Endothelial cell (in vitro differentiated cells): ENCODE data around the gene OSBPL2. TPM values are rescaled to one million over a fixed set of nuclear protein-coding genes. Genes with fewer than 3 reads are reported as not detected.

Experiments
- DNase-seq: peaks from one replicate; pipeline ENCODE4 v3.0.0; 2021; ENCODE audit warnings: low spot score
- H3K27ac Mint-ChIP-seq: one replicate; pipeline ENCODE4 v1.8.0; 2021; ENCODE audit warnings: mixed read lengths, inconsistent platforms; ENCODE audit not compliant: unreplicated experiment
- H3K27me3 Mint-ChIP-seq: one replicate; pipeline ENCODE4 v1.8.0; 2021; ENCODE audit warnings: mild to moderate bottlenecking, moderate library complexity, mixed read lengths, inconsistent platforms; ENCODE audit not compliant: unreplicated experiment
- H3K36me3 Mint-ChIP-seq: one replicate; pipeline ENCODE4 v1.8.0; 2021; ENCODE audit warnings: mild to moderate bottlenecking, low read depth, mixed read lengths, inconsistent platforms; ENCODE audit not compliant: unreplicated experiment
- H3K4me1 Mint-ChIP-seq: one replicate; pipeline ENCODE4 v1.8.0; 2021; ENCODE audit warnings: mild to moderate bottlenecking, mixed read lengths, inconsistent platforms; ENCODE audit not compliant: unreplicated experiment
- H3K4me3 Mint-ChIP-seq: one replicate; pipeline ENCODE4 v1.8.0; 2021; ENCODE audit warnings: mild to moderate bottlenecking, mixed read lengths, inconsistent platforms; ENCODE audit not compliant: unreplicated experiment
- H3K9me3 Mint-ChIP-seq: one replicate; pipeline ENCODE4 v1.8.0; 2021; ENCODE audit warnings: mixed read lengths, inconsistent platforms; ENCODE audit not compliant: unreplicated experiment
- total RNA-seq: library from RNA; stranded (reverse); fragmentation: NEBNext Ultra II Directional; extraction: Animal tissue kit (Norgen Biotek cat#: 25700); gene quantifications from one replicate; pipeline ENCODE4 v1.2.1, GENCODE V29; 2021; ENCODE audit not compliant: unreplicated experiment
- TF ChIP-seq, protein P1 (sequence below): fragments of 200-600 bp; sonication (generic); IDR thresholded peaks from one replicate; pipeline ENCODE4 v1.5.0; 2021; ENCODE audit warnings: antibody characterized with exemption; ENCODE audit not compliant: unreplicated experiment

Gene OSBPL2
- total RNA-seq, 1 donor from 2014 or later: 39.5 TPM

DNA sequence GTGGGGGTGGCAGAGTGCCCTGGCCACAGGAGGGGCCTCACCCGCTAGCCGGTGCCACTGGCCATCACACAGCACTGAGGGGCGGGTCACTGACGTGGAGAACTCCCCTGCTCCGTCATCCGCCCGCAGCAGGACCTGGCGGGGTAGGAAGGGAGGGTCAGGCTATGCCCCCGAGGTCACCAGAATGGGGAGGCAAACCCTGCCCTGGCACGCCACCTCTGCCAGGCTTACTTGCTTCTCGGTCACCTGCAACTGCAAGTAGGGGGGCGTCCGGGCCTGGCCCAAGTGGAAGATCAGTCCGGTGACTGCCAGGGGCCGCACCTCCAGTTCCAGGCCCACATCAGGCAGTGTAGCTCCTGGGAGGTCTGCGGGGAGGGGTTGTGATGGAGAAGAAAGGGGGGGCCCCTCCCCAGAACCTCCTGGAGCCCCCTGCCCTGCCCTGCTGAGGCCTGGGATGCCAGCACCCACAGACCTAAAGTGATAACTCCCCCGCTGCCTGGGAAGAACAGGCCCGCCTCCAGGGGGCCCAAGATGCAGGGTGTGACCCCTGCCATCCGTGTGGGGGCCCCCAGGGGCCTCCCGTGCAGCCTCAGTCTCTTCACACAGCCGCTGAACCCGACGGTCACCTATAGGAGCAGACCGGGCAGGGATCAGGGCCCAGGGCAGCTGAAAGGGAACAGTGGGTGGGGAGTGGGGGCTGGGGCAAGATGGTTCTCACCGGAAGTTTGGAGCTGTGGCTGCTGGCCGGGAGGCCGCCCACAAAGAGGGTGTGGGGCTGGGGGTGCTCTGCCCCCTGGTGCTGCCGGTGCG is 71.8 kb downstream of the OSBPL2 start:
- DNase-seq: no peak
- TF ChIP-seq, protein P1, sequence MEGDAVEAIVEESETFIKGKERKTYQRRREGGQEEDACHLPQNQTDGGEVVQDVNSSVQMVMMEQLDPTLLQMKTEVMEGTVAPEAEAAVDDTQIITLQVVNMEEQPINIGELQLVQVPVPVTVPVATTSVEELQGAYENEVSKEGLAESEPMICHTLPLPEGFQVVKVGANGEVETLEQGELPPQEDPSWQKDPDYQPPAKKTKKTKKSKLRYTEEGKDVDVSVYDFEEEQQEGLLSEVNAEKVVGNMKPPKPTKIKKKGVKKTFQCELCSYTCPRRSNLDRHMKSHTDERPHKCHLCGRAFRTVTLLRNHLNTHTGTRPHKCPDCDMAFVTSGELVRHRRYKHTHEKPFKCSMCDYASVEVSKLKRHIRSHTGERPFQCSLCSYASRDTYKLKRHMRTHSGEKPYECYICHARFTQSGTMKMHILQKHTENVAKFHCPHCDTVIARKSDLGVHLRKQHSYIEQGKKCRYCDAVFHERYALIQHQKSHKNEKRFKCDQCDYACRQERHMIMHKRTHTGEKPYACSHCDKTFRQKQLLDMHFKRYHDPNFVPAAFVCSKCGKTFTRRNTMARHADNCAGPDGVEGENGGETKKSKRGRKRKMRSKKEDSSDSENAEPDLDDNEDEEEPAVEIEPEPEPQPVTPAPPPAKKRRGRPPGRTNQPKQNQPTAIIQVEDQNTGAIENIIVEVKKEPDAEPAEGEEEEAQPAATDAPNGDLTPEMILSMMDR: no peak
- Mint-ChIP-seq H3K9me3 (no peaks in the 10 kb centered on the region), H3K4me3 (no peak overlapping the region), H3K36me3 (peaks cover 9% of the 10 kb centered on the region), H3K4me1 (peaks cover 3% of the 10 kb centered on the region), H3K27ac (no peak overlapping the region), H3K27me3 (peaks cover 3% of the 10 kb centered on the region)

DNA sequence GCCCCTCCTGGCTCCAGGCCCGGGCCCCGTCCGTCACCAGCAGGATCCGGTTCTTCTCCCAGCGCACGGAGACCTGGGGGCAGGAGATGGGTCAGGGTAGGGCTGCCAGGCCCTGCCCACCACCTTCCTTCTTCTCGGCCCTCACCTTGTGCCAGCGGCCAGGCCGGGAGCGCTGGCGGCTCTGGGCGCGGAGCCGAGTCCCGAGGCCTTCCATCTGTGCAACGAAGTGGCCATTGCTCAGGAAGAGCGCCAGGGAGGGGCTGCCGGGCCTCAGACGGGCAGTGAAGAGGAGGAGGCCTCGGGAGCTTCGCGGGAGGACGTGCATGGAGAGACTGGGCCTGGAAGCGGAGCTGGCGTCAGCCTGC is 72.4 kb downstream of the OSBPL2 start:
- TF ChIP-seq, protein P1: no peak
- Mint-ChIP-seq H3K4me3 (no peak overlapping the region), H3K27ac (no peak overlapping the region), H3K9me3 (no peaks in the 10 kb centered on the region), H3K4me1 (no peaks in the 10 kb centered on the region), H3K36me3 (peaks cover 3% of the 10 kb centered on the region), H3K27me3 (no peaks in the 10 kb centered on the region)
- no peak for DNase-seq

DNA sequence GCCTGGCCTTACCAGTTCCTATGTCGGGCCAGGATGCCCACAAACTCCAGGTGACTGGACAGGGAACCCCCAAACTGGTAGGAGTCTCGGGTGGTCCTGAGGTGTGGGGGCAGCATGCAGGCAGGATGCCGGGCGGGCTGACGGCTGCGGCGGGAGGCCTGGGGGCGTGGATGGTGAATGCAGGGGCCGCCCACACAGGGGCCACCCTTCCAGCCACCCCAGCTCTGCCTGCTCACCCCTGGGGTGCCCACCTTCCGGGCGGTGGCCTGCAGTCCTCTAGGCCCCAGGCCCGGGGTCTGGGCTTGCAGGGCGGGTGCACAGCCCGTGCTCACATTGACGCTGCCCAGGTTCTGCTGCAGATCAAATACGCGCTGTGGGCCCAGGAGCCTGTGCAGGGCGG is 72.8 kb downstream of the OSBPL2 start:
- no peaks in the 10 kb centered on the region for H3K27me3 Mint-ChIP-seq
- no peak overlapping the region for H3K27ac Mint-ChIP-seq
- no peak overlapping the region for H3K4me3 Mint-ChIP-seq
- H3K36me3 Mint-ChIP-seq: peaks cover 3% of the 10 kb centered on the region
- H3K9me3 Mint-ChIP-seq: no peaks in the 10 kb centered on the region
- DNase-seq: no peak
- TF ChIP-seq, protein P1: no peak
- H3K4me1 Mint-ChIP-seq: no peaks in the 10 kb centered on the region

DNA sequence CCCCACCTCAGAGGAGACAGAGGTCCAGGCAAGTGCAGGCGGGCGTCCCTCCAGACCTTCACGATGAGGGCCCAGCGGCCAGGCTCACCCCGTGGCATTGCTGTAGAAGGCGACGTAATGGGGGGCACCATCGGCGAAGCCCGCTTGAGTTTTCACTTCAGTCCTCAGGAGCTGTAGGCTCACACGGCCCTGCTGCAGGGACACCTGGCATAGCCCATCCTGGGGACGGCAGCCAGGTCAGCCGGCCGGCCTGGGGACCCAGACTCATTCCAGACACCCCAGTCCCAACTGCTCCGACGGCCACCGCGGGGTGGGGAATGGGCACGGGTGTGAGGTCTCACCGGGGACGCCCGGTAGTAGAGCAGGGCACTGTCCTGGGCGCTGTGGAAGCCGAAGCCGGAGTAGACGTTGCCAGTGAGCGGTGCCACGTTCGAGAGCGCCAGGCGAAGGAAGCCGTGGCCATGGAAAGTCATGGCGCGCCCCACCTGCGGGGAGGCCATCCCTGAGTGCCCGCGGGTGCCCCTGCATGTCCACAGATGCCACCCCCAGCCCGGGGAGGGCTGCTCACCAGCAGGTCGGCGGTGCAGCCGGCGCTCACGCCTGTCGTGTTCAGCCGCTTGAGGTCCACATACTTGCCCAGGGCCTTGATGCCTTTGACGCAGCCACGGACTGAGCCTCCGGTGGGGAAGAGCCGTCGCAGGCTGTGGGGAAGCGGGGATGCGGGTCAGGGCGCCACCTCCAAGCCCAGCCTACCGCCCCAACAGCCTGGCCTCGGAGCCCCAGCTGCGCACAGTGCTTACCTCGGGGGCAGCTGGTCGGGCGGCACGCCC is 73.7 kb downstream of the OSBPL2 start:
- Mint-ChIP-seq H3K27me3 (no peaks in the 10 kb centered on the region), H3K36me3 (peaks cover 3% of the 10 kb centered on the region), H3K4me3 (no peak overlapping the region), H3K27ac (no peak overlapping the region), H3K9me3 (no peaks in the 10 kb centered on the region), H3K4me1 (no peaks in the 10 kb centered on the region)
- DNase-seq: no peak
- TF ChIP-seq, protein P1: no peak

DNA sequence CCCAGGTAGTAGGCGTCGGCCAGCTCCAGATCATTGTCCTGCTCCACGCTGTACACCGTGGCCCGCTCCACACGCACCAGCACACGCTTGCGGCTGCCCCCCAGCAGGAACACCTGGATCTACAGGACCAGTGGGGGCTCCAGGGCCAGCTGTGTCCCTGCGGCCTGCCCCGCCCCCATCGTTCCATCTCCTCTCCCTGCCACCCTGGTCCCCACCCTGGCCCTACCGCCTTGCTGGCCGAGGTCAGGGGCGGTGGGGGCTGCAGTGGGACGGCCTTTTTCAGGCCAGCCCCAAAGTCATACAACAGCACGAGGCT is 74.3 kb downstream of the OSBPL2 start:
- H3K27ac Mint-ChIP-seq: no peak overlapping the region
- TF ChIP-seq, protein P1: no peak
- no peaks in the 10 kb centered on the region for H3K27me3 Mint-ChIP-seq
- DNase-seq: no peak
- no peaks in the 10 kb centered on the region for H3K4me1 Mint-ChIP-seq
- H3K4me3 Mint-ChIP-seq: no peak overlapping the region
- H3K36me3 Mint-ChIP-seq: peaks cover 3% of the 10 kb centered on the region
- H3K9me3 Mint-ChIP-seq: no peaks in the 10 kb centered on the region
